ENCODE results near the gene MSI2. TPM values are rescaled to one million over a fixed set of nuclear protein-coding genes. Genes with fewer than 3 reads are reported as not detected.

MSI2 gene
- total and polyA plus RNA-seq, 9 of the 15 experiments (the other 6 are each of a cell fraction or from before 2014, with no cell fraction given): 4.6 to 61.8 (median 42.4) TPM

DNA sequence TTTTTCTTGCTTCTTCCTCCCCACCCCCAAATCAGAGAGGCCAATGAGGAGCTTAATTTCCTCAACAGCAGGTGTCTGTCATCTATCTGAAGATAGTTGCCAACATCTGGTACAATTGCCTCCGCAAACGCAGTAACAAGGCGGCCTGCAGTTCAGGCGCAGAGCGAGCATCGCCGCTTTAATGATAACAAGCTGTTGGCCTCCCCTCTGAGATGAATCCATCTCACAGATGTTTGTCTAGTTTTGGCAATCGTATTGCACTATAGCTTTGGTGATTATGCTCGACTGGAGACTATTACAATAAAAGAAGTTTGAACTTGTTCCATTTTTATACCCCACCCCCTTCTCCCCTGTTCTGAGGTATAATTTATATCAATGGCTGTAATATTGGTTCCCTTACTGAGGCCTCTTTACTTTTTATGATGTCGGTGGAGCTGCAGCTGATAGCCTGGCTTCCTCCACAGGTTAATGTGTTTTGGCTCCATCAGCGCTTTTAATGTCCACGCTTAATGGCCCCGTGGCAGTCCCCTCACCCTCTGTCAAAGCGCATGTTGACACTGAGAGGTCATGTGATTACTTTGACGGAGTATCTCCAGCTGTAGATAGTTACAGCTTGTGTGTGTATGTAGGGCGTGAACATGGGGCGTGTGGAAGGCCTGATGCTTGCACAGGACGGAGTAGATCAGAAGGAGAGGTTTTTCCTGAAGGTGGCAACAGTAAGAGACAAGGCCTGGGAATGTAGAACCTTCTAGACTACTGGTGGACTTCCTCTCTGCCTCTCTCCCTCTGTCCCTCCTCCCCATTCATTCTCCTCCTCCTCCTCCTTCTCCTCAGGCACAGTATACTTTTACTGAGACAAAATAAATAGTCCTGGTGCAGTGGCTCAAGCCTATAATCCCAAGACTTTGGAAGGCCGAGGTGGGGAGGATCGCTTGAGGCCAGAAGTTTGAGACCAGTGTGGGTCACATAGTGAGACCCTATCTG, 164.7 kb downstream of the MSI2 start (continued):
- TF ChIP-seq, protein P1, sequence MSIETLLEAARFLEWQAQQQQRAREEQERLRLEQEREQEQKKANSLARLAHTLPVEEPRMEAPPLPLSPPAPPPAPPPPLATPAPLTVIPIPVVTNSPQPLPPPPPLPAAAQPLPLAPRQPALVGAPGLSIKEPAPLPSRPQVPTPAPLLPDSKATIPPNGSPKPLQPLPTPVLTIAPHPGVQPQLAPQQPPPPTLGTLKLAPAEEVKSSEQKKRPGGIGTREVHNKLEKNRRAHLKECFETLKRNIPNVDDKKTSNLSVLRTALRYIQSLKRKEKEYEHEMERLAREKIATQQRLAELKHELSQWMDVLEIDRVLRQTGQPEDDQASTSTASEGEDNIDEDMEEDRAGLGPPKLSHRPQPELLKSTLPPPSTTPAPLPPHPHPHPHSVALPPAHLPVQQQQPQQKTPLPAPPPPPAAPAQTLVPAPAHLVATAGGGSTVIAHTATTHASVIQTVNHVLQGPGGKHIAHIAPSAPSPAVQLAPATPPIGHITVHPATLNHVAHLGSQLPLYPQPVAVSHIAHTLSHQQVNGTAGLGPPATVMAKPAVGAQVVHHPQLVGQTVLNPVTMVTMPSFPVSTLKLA (conservative IDR thresholded peaks at IDR 0.05): peak in 1 of 2 experiments; percentile 53; a peak in 2 of 4 replicates
- no peak for TF ChIP-seq ZNF253 (CRISPR knock-in tag; conservative IDR thresholded peaks at IDR 0.05)
- TF ChIP-seq MTF1 (CRISPR knock-in tag; IDR thresholded peaks at IDR 0.05; ENCODE audit: borderline replicate concordance): no peak
- no peak for TF ChIP-seq ZBED1 (IDR thresholded peaks at IDR 0.05)
- peak; percentile 81 for TF ChIP-seq NFIC (IDR thresholded peaks at IDR 0.05)
- TF ChIP-seq SRSF3 (IDR thresholded peaks at IDR 0.05; ENCODE audit: insufficient read depth, low read length): no peak
- TF ChIP-seq HDAC2 (IDR thresholded peaks at IDR 0.05): no peak
- TF ChIP-seq, protein P2, sequence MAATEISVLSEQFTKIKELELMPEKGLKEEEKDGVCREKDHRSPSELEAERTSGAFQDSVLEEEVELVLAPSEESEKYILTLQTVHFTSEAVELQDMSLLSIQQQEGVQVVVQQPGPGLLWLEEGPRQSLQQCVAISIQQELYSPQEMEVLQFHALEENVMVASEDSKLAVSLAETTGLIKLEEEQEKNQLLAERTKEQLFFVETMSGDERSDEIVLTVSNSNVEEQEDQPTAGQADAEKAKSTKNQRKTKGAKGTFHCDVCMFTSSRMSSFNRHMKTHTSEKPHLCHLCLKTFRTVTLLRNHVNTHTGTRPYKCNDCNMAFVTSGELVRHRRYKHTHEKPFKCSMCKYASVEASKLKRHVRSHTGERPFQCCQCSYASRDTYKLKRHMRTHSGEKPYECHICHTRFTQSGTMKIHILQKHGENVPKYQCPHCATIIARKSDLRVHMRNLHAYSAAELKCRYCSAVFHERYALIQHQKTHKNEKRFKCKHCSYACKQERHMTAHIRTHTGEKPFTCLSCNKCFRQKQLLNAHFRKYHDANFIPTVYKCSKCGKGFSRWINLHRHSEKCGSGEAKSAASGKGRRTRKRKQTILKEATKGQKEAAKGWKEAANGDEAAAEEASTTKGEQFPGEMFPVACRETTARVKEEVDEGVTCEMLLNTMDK (IDR thresholded peaks at IDR 0.05; ENCODE audit: borderline replicate concordance, insufficient read depth, low read depth, low read length, poor library complexity, severe bottlenecking): no peak
- 0 out of 2 replicates have a peak, but pooled peaks have one; percentile 43 for TF ChIP-seq ZKSCAN8 (CRISPR knock-in tag; IDR thresholded peaks at IDR 0.05)
- TF ChIP-seq ZNF354B (CRISPR knock-in tag; IDR thresholded peaks at IDR 0.05): no peak
- no peak for TF ChIP-seq HOXB6 (CRISPR knock-in tag; IDR thresholded peaks at IDR 0.05; ENCODE audit: borderline replicate concordance)
- no peak for TF ChIP-seq L3MBTL2 (IDR thresholded peaks at IDR 0.05)
- no peak for TF ChIP-seq ZBTB1 (CRISPR knock-in tag; IDR thresholded peaks at IDR 0.05; ENCODE audit: borderline replicate concordance, low read depth)
- TF ChIP-seq SAFB2 (IDR thresholded peaks at IDR 0.05; ENCODE audit: borderline replicate concordance, low read depth, low read length, severe bottlenecking): no peak
- peak; percentile 78 for TF ChIP-seq PML (IDR thresholded peaks at IDR 0.05; ENCODE audit: low read length)
- no peak for TF ChIP-seq ZNF3 (CRISPR knock-in tag; IDR thresholded peaks at IDR 0.05)
- no peak for TF ChIP-seq ZNF75A (CRISPR knock-in tag; IDR thresholded peaks at IDR 0.05)
- TF ChIP-seq ZNF583 (CRISPR knock-in tag; IDR thresholded peaks at IDR 0.05): no peak
- TF ChIP-seq, protein P3, sequence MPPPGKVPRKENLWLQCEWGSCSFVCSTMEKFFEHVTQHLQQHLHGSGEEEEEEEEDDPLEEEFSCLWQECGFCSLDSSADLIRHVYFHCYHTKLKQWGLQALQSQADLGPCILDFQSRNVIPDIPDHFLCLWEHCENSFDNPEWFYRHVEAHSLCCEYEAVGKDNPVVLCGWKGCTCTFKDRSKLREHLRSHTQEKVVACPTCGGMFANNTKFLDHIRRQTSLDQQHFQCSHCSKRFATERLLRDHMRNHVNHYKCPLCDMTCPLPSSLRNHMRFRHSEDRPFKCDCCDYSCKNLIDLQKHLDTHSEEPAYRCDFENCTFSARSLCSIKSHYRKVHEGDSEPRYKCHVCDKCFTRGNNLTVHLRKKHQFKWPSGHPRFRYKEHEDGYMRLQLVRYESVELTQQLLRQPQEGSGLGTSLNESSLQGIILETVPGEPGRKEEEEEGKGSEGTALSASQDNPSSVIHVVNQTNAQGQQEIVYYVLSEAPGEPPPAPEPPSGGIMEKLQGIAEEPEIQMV (tag; conservative IDR thresholded peaks at IDR 0.05; ENCODE audit: low read depth): no peak
- no peak for TF ChIP-seq GABPB1 (CRISPR knock-in tag; IDR thresholded peaks at IDR 0.05)
- TF ChIP-seq, protein P4, sequence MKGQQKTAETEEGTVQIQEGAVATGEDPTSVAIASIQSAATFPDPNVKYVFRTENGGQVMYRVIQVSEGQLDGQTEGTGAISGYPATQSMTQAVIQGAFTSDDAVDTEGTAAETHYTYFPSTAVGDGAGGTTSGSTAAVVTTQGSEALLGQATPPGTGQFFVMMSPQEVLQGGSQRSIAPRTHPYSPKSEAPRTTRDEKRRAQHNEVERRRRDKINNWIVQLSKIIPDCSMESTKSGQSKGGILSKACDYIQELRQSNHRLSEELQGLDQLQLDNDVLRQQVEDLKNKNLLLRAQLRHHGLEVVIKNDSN (CRISPR knock-in tag; IDR thresholded peaks at IDR 0.05): peak; percentile 51; the same call in 1 of the 2 replicates
- TF ChIP-seq SLC30A9 (CRISPR knock-in tag; IDR thresholded peaks at IDR 0.05): no peak
- TF ChIP-seq PHTF2 (CRISPR knock-in tag; IDR thresholded peaks at IDR 0.05): no peak

All from K562 (cell line).